ENCODE data around the gene SPATA13.
"Not testable (repeated sequence)": the region's sequence is repeated elsewhere in the genome, so short reads cannot be mapped to it uniquely, and the experiment has no call there.

The SPATA13 gene

GRCh38 chr13:24313439-24313838 is 152.9 kb downstream of the SPATA13 start:
- no peak for DNase-seq (ENCODE audit: low read depth, low spot score)

GRCh38 chr13:24317835-24318234 is 157.3 kb downstream of the SPATA13 start:
- not testable (repeated sequence) for DNase-seq (ENCODE audit: low read depth, low spot score)

GRCh38 chr13:24318878-24319277 is 158.4 kb downstream of the SPATA13 start:
- DNase-seq (ENCODE audit: low read depth, low spot score) = not testable (repeated sequence)

- not testable (repeated sequence) for DNase-seq (ENCODE audit: low read depth, low spot score)
Observed at GRCh38 chr13:24319641-24320040, 159.1 kb downstream of the SPATA13 start.

- not testable (repeated sequence) for DNase-seq (ENCODE audit: low read depth, low spot score)
Observed at GRCh38 chr13:24321416-24321815, 160.9 kb downstream of the SPATA13 start.

GRCh38 chr13:24322470-24322869 is 161.9 kb downstream of the SPATA13 start:
- DNase-seq (ENCODE audit: low read depth, low spot score) = not testable (repeated sequence)

- no peak for DNase-seq (ENCODE audit: low read depth, low spot score)
Observed at GRCh38 chr13:24323036-24323738, 162.7 kb downstream of the SPATA13 start.

- no peak for DNase-seq (ENCODE audit: low read depth, low spot score)
Observed at GRCh38 chr13:24323739-24324075, 163.2 kb downstream of the SPATA13 start.

GRCh38 chr13:24327598-24327997 is 167.1 kb downstream of the SPATA13 start:
- DNase-seq (ENCODE audit: low read depth, low spot score) = not testable (repeated sequence)

GRCh38 chr13:24328145-24328544 is 167.6 kb downstream of the SPATA13 start:
- no peak for DNase-seq (ENCODE audit: low read depth, low spot score)

- DNase-seq (ENCODE audit: low read depth, low spot score) = no peak
Observed at GRCh38 chr13:24338721-24339120, 178.2 kb downstream of the SPATA13 start.

- DNase-seq (ENCODE audit: low read depth, low spot score) = no peak
Observed at GRCh38 chr13:24339937-24340607, 179.6 kb downstream of the SPATA13 start.

GRCh38 chr13:24340608-24340955 is 180.1 kb downstream of the SPATA13 start:
- DNase-seq (ENCODE audit: low read depth, low spot score) = no peak

GRCh38 chr13:24341439-24341838 is 180.9 kb downstream of the SPATA13 start:
- DNase-seq (ENCODE audit: low read depth, low spot score) = no peak

- DNase-seq (ENCODE audit: low read depth, low spot score) = no peak
Observed at GRCh38 chr13:24348385-24348784, 187.9 kb downstream of the SPATA13 start.

- no peak for DNase-seq (ENCODE audit: low read depth, low spot score)
Observed at GRCh38 chr13:24348797-24349515, 188.4 kb downstream of the SPATA13 start.

- not testable (repeated sequence) for DNase-seq (ENCODE audit: low read depth, low spot score)
Observed at GRCh38 chr13:24349778-24350664, 189.5 kb downstream of the SPATA13 start.

GRCh38 chr13:24351423-24351822 is 190.9 kb downstream of the SPATA13 start:
- DNase-seq (ENCODE audit: low read depth, low spot score) = no peak

- DNase-seq (ENCODE audit: low read depth, low spot score) = no peak
Observed at GRCh38 chr13:24353736-24354135, 193.2 kb downstream of the SPATA13 start.

GRCh38 chr13:24355103-24355502 is 194.6 kb downstream of the SPATA13 start:
- DNase-seq (ENCODE audit: low read depth, low spot score) = no peak

GRCh38 chr13:24356270-24356669 is 195.8 kb downstream of the SPATA13 start:
- DNase-seq (ENCODE audit: low read depth, low spot score) = no peak

Measured in brain pericyte (primary cell).